Spinal cord (tissue), 10 donors: ENCODE results near the gene ZNF566. TPM values are rescaled to one million over a fixed set of nuclear protein-coding genes. Genes with fewer than 3 reads are reported as not detected.

Experiments
- DNase-seq, 6 donors: peaks; one replicate each; pipeline versions ENCODE4 v3.0.0 to v3.0.0-alpha.2; 2013 to 2015; ENCODE audit warnings: low spot score in 6 of 6, low read depth in 4 of 6
- H3K27ac ChIP-seq: one replicate; pipeline ENCODE4 v1.5.1; 2013; ENCODE audit warnings: low read depth, low read length, control low read depth
- H3K27me3 ChIP-seq: one replicate; pipeline ENCODE4 v1.6.1; 2013; ENCODE audit warnings: low read length; ENCODE audit not compliant: control insufficient read depth, insufficient read depth
- H3K36me3 ChIP-seq: one replicate; pipeline ENCODE4 v1.6.1; 2013; ENCODE audit warnings: low read length; ENCODE audit not compliant: control insufficient read depth, insufficient read depth
- H3K4me1 ChIP-seq: one replicate; pipeline ENCODE4 v1.6.1; 2013; ENCODE audit warnings: low read length; ENCODE audit not compliant: control insufficient read depth, insufficient read depth
- H3K4me3 ChIP-seq: one replicate; pipeline ENCODE4 v1.5.1; 2013; ENCODE audit warnings: low read depth, low read length, control low read depth
- H3K9me3 ChIP-seq: one replicate; pipeline ENCODE4 v1.6.1; 2013; ENCODE audit warnings: low read length; ENCODE audit not compliant: control insufficient read depth, insufficient read depth
- WGBS: methylation state at CpG from one replicate; pipeline ENCODE4 v1.1.5; 2013; ENCODE audit warnings: missing lambda C conversion rate; ENCODE audit not compliant: insufficient coverage; 5-methylcytosine and 5-hydroxymethylcytosine counted together
- polyA plus RNA-seq, 2 donors: library from polyadenylated mRNA; unstranded; fragments of 120-200 nt; gene quantifications; one replicate each; pipeline ENCODE4 v1.2.1, GENCODE V29; 2013; ENCODE audit not compliant: insufficient read length in 2 of 2
- total RNA-seq, 2 donors: library from RNA; depleted of rRNA in 1 of 2; stranded (reverse); fragments of 120-200 nt in 1 of 2; fragments of >200 nt in 1 of 2; gene quantifications; one replicate each; pipeline versions ENCODE4 v1.2.3 to v1.2.4, GENCODE V29; 2013 to 2014
- donor health status: healthy.

ZNF566 gene
- total and polyA plus RNA-seq, 4 donors: 20.5 to 30.5 (median 24.5) TPM

- no peaks in the 10 kb centered on the region for H3K27me3 ChIP-seq
- no peak overlapping the region for H3K4me3 ChIP-seq
- no peaks in the 10 kb centered on the region for H3K4me1 ChIP-seq
- 100% methylated on average over 2 of the region's 2 CpGs for WGBS
- H3K9me3 ChIP-seq: peaks cover 2% of the 10 kb centered on the region
- H3K36me3 ChIP-seq: peaks cover 11% of the 10 kb centered on the region
- no peak overlapping the region for H3K27ac ChIP-seq
- no peak for DNase-seq
Observed at GRCh38 chr19:36456831-36457230, 32.5 kb downstream of the ZNF566 start.

GRCh38 chr19:36449059-36449670 lies 40.2 kb downstream of the ZNF566 start:
- Histone ChIP-seq H3K4me1 (no peaks in the 10 kb centered on the region), H3K9me3 (peaks cover 6% of the 10 kb centered on the region), H3K36me3 (peaks cover 30% of the 10 kb centered on the region), H3K4me3 (no peak overlapping the region), H3K27me3 (no peaks in the 10 kb centered on the region), H3K27ac (no peak overlapping the region)
- DNase-seq: no peak
- WGBS: no CpG with 5 or more reads among the region's 5 CpGs

- no peak overlapping the region for H3K27ac ChIP-seq
- H3K4me1 ChIP-seq: no peaks in the 10 kb centered on the region
- peaks cover 10% of the 10 kb centered on the region for H3K9me3 ChIP-seq
- no peak overlapping the region for H3K4me3 ChIP-seq
- no CpG with 5 or more reads among the region's 1 CpG for WGBS
- no peak for DNase-seq
- peaks cover 6% of the 10 kb centered on the region for H3K36me3 ChIP-seq
- H3K27me3 ChIP-seq: no peaks in the 10 kb centered on the region
Observed at GRCh38 chr19:36441339-36441738, 48.0 kb downstream of the ZNF566 start.

GRCh38 chr19:36436531-36436930 lies 52.8 kb downstream of the ZNF566 start:
- Histone ChIP-seq H3K27me3 (no peaks in the 10 kb centered on the region), H3K36me3 (no peaks in the 10 kb centered on the region), H3K4me1 (no peaks in the 10 kb centered on the region), H3K4me3 (no peak overlapping the region), H3K27ac (no peak overlapping the region), H3K9me3 (no peaks in the 10 kb centered on the region)
- WGBS: no CpG with 5 or more reads among the region's 2 CpGs
- no peak for DNase-seq

- H3K27ac ChIP-seq: no peak overlapping the region
- no peak for DNase-seq
- H3K9me3 ChIP-seq: no peaks in the 10 kb centered on the region
- no peaks in the 10 kb centered on the region for H3K36me3 ChIP-seq
- H3K4me1 ChIP-seq: peaks cover 10% of the 10 kb centered on the region
- WGBS: no CpG with 5 or more reads among the region's 4 CpGs
- H3K4me3 ChIP-seq: no peak overlapping the region
- H3K27me3 ChIP-seq: no peaks in the 10 kb centered on the region
Observed at GRCh38 chr19:36423925-36424324, 65.4 kb downstream of the ZNF566 start.

GRCh38 chr19:36421749-36422481 lies 67.4 kb downstream of the ZNF566 start:
- WGBS: 23% methylated on average over 24 of the region's 33 CpGs
- no peak overlapping the region for H3K27ac ChIP-seq
- no peak for DNase-seq

GRCh38 chr19:36420961-36421748 lies 68.2 kb downstream of the ZNF566 start:
- Histone ChIP-seq H3K27ac (no peak overlapping the region), H3K4me1 (peaks cover 28% of the 10 kb centered on the region), H3K9me3 (no peaks in the 10 kb centered on the region), H3K27me3 (no peaks in the 10 kb centered on the region), H3K4me3 (peak overlapping the region; percentile 41), H3K36me3 (no peaks in the 10 kb centered on the region)
- WGBS: 7% methylated on average over 59 of the region's 61 CpGs
- DNase-seq: peak in 4 of 6 donors; percentile 17 to 76 (median 48)

More at GRCh38 chr19:36421749-36422481, 67.4 kb downstream of the ZNF566 start:
- no peaks in the 10 kb centered on the region for H3K27me3 ChIP-seq
- no peaks in the 10 kb centered on the region for H3K36me3 ChIP-seq
- H3K4me3 ChIP-seq: peak overlapping the region; percentile 41
- no peaks in the 10 kb centered on the region for H3K9me3 ChIP-seq
- peaks cover 24% of the 10 kb centered on the region for H3K4me1 ChIP-seq

GRCh38 chr19:36418287-36419001 lies 70.9 kb downstream of the ZNF566 start, which contains the start of gene ZFP82:
Gene ZFP82 (minus strand): TSS chr19:36418644. CDS start chr19:36409789, 8,855 bp downstream.
- DNase-seq: peak; percentile 79 to 97 (median 84)
- peak within 1 kb of the TSS; percentile 75 for H3K4me3 ChIP-seq

GRCh38 chr19:36417752-36418286 lies 71.5 kb downstream of the ZNF566 start:
- H3K27ac ChIP-seq: peak overlapping the region; percentile 88
- peaks cover 28% of the 10 kb centered on the region for H3K4me1 ChIP-seq
- no peaks in the 10 kb centered on the region for H3K27me3 ChIP-seq
- 12% methylated on average over 17 of the region's 25 CpGs for WGBS
- H3K4me3 ChIP-seq: peak overlapping the region; percentile 75
- no peaks in the 10 kb centered on the region for H3K9me3 ChIP-seq
- DNase-seq: no peak
- H3K36me3 ChIP-seq: peaks cover 6% of the 10 kb centered on the region

More at GRCh38 chr19:36418287-36419001, 70.9 kb downstream of the ZNF566 start, which contains the start of gene ZFP82:
- Histone ChIP-seq H3K9me3 (no peaks in the 10 kb centered on the region), H3K4me1 (peaks cover 28% of the 10 kb centered on the region), H3K27me3 (no peaks in the 10 kb centered on the region), H3K36me3 (peaks cover 3% of the 10 kb centered on the region), H3K27ac (peak within 1 kb of the TSS; percentile 88)
- 0% methylated on average over 65 of the region's 70 CpGs for WGBS
